MM.1S (cell line): ENCODE data around the gene UBN1.

Source experiments
- CTCF ChIP-seq: fragments of 300-600 bp; sonication (generic); IDR thresholded peaks from 2 replicates; pipeline ENCODE4 v1.5.1; 2016; ENCODE audit warnings: antibody characterized with exemption, low read length, mixed read lengths
- EZH2 ChIP-seq: fragments of 300-600 bp; sonication (generic); optimal IDR thresholded peaks from 2 replicates; pipeline ENCODE3; 2017; ENCODE audit warnings: low read depth, mild to moderate bottlenecking, antibody characterized with exemption, low read length, mixed read lengths
- EZH2phosphoT487 ChIP-seq: fragments of 300-600 bp; sonication (generic); IDR thresholded peaks from 2 replicates; pipeline ENCODE4 v1.6.1; 2018; ENCODE audit warnings: antibody characterized with exemption, low read length

GRCh38 chr16:4918781-4919251 lies 71.5 kb downstream of the UBN1 start:
- no peak for TF ChIP-seq EZH2
- no peak for TF ChIP-seq CTCF
- TF ChIP-seq EZH2phosphoT487 = no peak
